Measurements from ENCODE around the gene MYEOV.

MYEOV gene

DNA sequence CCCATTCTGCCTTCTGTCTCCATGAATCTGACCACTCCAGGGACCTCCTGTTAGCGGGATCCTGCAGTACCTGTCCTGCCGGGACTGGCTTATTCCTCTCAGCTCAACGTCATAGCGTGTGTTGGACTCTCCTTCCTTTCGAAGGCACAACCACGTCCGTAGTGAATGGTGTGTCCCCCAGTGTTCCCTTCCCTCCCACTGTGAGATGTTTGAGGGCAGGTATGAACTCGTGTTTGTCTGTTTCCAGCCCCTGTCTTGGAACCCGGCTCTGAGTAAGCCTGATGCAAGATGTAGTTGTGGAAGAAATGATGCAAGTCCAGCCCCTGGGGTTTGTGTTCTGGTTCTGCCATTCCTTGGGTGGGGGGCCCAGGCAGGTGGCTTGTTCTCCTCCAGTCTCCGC, 10.5 kb upstream of the MYEOV start:
- intact Hi-C loops (cut with DNase I): no loop called here
- no peak for DNase-seq

DNA sequence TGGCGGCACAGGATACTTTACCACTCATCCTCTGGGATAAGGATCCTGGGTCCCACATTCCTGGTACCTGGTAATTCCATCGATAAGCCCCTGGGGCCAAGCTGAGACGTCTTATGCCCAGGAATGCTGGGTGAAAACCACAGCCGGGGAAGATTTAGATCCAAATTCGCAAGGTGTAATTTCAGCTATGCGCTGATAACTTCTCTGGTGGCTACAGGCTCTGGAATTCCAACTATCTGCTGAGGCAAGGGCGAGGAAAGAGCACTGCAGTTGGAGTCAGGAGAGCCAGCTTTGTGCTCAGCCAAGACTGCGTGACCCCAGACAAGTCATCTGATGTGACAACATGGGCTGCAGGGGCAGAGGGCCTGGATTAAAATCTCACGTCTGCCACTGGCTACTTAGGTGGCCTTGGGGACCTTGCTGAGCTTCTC, 9.9 kb upstream of the MYEOV start:
- no peak for DNase-seq
- intact Hi-C loops (cut with DNase I): no loop called here

DNA sequence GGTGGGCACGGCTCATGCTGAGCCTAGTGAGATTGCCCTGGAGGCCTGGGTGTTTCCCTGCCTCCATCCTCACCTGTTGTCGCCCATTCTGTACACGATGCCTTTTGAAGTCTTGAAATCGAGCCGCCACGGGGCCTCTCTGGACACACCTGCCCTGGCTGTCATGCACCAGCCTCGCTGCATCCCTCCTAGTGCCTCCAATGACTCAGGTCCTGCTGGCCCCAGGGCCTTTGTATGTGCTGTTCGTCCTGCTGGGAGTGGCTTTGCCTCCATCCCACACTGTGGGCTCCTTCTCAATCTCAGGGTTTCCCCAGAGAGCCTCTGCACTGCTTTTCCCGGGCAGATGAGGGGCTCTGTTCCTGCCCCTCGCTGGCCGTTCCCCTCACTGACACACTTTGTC, 8.9 kb upstream of the MYEOV start:
- intact Hi-C loops (cut with DNase I): no loop called here
- no peak for DNase-seq

DNA sequence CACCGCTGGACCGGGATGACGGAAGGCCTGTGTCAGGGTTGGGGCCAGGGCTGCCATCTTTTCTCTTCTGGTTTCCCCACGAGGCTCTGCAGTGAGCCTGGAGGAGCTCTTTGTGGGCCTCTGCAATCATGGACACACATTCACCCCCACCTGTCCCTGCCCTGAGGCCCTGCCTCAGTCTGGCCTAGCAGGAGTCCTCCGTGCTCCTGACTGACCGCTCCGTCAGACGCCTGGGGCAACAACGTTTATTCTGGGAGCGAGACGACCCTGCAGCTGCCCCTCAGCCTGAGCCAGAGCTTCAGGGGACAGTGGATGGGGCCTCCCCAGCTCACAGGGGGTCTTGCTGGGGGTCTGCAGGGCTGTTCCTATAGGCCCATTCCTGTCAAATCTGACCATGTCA, 8.2 kb upstream of the MYEOV start:
- DNase-seq: no peak
- intact Hi-C loops (cut with DNase I): no loop called here

DNA sequence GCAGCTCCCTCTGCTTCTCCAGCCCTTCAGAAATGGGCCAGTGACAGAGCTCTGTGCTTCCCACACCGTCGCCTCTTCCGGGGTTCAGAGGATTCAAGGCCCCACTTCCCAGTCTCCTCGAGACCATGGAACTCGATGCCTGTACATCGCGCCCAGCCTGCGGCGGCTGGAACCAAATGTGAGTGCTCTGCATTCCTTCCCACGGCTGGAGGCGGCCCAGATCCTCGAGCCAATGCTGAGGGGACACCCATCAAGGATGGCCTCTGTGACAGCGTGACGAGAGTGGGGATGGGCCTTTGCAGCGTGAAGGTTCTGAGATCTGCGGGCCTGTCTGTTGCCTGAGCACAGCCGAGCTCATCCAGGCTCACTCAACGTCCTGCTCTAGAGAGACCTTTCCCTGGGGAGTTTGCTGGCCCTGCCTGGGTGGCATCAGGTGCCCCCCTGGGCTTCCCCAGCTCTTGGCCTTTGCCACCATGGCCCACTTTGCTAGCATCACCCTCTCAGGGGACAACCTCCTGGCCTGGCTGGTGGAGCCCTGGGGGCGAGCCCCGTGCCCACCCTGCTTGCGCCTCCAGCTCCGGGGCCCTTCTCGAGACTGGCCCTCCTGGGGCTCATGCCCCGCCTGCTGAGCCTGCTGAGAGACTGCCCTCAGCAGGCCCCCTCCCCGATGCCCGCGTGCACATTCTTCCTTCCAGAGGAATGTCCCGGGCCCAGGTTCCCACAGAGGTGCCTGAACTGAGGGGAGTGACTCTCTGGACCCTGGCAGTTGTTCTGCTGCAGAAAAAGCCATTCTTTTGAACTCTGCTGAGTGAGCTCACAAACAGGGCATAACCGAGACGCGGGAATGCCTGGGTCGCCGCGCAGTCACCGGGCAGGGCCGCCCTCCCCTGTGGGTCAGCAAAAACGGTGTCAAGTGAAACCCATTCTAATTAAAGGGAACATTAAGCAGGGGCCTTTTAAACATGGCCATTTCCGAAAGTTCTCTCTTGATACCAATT, 7.3 kb upstream of the MYEOV start:
- intact Hi-C loops (cut with DNase I): no loop called here
- DNase-seq: no peak

DNA sequence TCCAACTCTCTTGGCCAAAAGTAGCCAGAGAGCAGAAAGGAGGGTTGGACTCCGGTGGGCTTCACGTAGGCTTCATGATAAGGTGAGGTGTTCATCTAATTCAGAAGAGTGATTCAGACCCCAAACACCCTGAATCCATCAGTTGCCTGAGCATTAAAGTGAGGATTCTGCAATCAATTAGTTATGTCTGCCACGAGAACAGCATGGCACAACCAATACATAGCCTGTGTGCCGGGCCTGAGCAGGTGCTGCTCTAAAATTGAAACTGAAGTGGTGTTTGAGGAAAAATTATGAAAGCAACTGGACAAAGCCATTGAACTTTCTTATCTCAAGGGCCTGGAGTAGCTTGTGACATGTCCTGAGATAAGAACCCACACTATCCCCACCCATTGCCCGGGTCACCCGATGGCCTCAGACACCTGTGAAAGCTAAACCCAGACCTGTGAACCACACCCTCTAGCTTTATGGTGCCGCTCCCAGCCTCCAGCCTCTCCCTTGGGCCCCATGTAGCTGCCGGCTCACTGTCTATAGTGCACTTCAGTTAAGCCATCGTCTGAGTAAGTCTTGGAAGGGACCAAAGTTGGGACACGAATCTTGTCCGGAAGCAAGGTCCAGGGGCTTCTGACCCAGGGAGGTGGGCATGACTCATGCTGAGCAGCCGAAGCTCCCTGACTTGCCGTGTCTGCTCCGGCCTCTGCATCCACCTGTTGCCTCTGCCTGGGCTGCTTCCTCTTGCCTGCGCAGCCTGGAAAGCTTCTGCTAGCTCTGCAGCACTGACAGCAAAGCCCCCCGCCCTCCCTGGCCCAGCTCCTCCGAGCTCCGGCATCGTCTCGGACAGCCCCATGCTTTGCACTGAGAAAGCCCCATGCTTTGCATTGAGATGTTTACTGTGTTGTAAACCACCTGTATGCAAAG, 5.7 kb upstream of the MYEOV start:
- intact Hi-C loops (cut with DNase I): no loop called here
- DNase-seq: no peak

DNA sequence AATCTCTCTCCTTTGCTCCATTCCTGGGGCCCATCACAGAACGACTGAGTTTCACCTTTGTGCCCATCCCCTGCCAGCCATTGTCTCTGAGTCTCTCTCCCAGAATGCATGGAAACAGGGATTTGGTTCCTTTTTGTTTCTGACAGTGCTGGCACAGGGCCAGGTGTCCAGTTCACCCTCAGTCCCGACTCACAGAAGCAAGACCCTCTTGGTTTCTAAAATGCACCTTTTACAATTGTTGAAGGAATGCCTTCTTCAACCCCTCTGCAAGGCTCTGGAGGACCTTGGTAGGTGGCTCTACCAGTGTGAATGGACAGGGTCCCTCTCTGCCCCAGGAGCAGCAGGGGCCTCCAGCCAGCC, 5.1 kb upstream of the MYEOV start:
- intact Hi-C loops (cut with DNase I): no loop called here
- no peak for DNase-seq

DNA sequence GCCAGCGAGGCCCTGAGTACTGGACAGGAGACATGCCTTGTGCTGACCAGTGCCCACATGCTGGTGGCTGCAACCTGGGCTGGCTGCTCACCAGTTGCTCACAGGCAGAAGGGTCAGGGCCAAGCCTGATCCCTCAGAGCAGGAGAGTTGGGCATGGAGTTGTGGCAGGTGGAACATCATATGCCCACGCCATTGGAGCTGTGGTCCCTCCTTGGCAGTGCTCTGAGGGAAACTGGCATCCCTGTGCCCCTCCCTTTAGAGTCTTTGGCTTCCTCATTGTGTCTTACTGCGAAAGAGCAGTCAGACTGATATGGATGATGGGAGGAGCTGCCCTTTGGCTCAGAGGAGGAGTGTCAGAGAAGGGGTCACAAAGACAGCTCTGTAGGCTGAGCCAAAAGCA, 3.1 kb upstream of the MYEOV start:
- DNase-seq: no peak
- intact Hi-C loops (cut with DNase I): loop anchor here (10.0 kb wide), 1 partner anchor 354 kb away; the partner anchor contains the start of gene CCND1

DNA sequence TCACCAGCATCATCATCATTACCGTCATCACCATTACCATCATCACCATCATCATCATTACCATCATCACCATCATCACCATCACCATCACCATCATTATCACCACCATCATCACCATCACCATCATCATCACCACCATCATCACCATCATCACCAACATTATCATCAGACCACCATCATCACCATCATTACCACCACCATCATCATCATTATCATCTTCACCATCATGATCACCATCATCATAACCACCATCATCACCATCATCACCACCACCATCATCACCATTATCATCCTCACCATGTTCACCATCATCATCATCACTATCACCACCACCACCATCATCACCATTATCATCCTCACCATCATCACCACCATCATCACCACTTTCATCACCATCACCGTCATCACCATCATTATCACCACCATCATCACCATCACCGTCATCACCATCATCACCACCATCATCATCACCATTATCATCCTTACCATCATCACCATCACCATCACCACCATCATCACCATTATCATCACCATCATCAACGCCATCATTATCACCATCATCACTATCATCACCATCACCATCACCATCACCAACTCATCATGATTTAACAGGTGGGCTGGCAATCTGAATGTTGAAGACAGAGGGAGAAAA, 2.4 kb upstream of the MYEOV start:
- intact Hi-C loops (cut with DNase I): loop anchor here (10.0 kb wide), 1 partner anchor 353 kb away; the partner anchor contains the start of gene CCND1
- no peak for DNase-seq

DNA sequence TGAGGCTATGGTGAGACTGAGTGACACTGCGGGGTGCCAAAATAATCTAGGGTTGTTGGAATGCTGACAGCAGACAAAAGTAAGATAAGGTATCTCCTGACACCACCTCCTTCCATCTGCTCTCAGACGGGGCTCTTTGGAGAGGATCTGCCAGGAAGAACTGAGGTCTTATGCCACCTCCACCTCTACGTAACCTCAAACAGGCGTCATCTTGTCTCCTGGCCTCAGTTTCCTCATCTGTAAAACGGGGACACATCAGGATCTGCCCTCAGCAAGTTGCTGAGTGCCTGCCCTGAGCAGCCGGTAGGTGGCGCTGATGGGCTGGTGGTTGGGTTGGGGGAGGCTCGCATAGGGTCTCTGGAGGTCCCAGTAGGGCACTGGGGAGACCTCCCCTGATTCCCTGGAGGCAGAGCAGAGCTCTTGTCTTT, 1.7 kb upstream of the MYEOV start:
- DNase-seq: peak in 3 of 42 donors; percentile 34 to 54 (median 44)
- intact Hi-C loops (cut with DNase I): loop anchor here (10.0 kb wide), 1 partner anchor 353 kb away; the partner anchor contains the start of gene CCND1

DNA sequence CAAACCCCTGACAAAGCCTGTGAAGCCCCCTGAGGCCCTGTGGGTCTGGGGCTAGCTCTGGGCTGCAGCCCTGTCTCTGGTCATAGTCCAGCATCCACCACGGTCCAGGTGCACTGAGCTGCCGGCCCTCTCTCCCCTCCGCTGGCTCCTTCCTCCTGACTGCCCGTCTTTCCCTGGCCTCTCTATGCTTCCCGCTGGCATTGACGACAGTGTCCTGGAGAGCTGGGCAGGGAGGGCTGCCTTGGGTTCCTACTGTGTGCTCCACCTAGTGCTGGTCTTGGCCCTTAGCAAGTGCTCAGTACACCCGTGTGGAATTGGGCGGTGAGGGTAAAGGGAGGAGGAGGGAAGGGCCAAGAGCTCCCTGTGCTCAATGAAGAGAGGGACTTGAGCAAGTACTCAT, 868 bp upstream of the MYEOV start:
- intact Hi-C loops (cut with DNase I): loop anchor here (10.0 kb wide), 1 partner anchor 352 kb away; the partner anchor contains the start of gene CCND1
- DNase-seq: no peak

DNA sequence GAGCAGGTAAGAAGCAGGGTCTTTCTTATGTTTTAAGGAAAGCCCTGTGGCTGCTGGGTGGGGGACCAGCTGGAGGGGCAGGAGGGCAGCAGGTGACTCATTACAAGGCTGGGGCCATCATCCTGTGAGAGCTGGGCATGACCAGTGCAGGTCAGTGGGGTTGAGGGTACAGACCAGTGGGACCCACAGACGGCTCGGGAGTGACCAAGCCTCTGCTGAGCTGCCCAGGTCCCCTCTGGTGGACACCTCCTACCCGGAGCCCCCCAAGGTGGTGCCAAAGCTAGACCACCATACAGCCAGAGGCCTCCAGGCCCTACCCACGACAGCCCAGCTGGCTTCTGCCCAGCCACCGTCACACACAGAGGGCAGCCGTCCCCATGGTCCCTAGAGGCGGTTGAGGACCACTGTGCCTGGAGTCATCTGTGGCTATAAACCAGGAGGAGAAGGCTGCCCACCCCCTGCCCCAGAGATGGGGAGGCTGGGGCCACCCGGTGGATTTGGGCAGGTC, 670 bp downstream of the MYEOV start:
- DNase-seq: peak in 2 of 42 donors; percentile 12 to 16
- intact Hi-C loops (cut with DNase I): loop anchor here (10.0 kb wide), 1 partner anchor 350 kb away; the partner anchor contains the start of gene CCND1

DNA sequence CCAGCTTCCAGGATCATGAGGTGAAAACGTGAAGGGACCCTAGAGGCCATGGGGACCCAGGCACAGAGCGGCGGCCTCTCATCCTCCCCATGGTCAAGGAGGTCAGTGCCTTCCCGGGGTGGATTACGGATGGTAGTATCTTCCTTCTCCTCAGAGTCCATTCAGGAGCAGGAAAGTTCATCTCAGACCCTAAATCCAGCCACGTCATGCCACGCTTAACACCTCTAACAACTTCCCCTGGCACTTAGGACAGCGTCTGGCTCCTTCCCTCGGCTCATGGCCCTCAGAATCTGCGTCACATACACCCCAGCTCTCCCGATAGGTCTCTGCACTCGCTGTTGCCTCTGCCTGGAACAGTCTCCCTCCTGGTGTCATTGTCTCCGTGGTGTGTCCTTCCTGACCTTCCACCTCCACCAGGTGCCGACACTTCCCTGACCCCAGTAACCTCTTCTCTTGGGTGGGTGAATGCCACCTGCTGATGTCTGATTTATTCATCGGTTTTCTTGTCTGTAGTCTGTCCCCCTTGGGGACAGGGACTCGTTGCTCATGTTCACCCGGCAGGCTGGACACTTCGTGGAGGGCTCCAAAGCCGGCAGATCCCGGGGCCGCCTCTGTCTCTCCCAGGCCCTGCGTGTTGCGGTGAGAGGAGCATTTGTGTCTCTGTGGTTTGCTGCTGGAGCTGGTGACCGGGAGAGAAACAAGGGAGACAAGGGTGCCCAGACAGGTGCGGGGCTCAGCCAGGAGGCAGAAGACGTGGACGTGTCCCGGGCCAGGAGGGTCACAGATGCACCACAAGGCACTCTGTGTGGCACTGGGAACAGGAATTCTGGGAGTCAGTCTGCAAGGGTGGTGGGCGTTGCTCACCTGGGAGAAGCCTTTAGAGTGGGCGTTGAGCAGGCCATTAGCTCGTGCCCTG, 1.4 kb downstream of the MYEOV start:
- peak in 2 of 42 donors; percentile 10 to 28 for DNase-seq
- intact Hi-C loops (cut with DNase I): loop anchor here (10.0 kb wide), 1 partner anchor 349 kb away; the partner anchor contains the start of gene CCND1

DNA sequence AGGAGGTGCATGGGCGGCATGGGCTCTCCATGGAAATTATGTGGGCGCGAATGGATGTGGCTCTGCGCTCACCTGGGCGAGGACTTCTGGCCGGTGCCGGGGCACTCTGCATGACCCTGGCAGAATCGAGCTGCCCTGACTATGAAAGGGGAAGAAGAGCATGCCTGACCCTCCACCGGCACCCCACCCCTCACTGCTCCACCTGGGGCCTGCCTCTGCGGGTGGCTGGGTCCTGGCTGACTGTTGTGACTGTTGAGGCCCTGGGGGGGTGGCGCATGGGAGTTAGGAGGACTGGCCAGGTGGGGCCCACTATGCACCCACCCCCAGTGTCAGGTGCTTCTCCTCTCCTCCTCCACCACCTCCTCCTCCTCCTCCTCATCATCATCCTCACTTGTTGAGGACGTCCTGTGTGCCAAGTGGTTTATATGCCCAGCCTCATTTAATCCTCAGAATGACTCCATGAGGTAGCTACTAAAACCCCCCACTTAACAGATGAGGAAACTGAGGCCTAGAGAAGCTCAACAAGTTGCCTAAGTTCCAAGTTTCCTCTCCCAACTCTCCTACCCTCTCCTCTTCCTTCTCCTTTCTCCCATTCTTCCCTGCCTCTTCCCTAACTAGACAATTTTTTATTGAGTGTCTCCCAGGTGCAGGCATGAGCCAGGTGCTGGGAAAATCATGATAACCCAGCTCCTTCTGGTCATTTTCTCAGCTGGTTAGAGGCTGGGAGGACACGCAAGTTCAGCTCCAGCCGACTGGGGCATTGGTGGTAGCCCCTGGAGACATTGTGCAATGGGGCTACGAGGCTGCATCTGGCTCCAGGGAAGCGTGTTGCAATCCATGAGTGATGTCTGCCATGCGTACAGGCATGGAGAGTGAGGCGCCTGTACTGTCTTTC, 2.3 kb downstream of the MYEOV start:
- intact Hi-C loops (cut with DNase I): loop anchor here (10.0 kb wide), 1 partner anchor 349 kb away; the partner anchor contains the start of gene CCND1
- peak in 14 of 42 donors; percentile 17 to 57 (median 36) for DNase-seq

DNA sequence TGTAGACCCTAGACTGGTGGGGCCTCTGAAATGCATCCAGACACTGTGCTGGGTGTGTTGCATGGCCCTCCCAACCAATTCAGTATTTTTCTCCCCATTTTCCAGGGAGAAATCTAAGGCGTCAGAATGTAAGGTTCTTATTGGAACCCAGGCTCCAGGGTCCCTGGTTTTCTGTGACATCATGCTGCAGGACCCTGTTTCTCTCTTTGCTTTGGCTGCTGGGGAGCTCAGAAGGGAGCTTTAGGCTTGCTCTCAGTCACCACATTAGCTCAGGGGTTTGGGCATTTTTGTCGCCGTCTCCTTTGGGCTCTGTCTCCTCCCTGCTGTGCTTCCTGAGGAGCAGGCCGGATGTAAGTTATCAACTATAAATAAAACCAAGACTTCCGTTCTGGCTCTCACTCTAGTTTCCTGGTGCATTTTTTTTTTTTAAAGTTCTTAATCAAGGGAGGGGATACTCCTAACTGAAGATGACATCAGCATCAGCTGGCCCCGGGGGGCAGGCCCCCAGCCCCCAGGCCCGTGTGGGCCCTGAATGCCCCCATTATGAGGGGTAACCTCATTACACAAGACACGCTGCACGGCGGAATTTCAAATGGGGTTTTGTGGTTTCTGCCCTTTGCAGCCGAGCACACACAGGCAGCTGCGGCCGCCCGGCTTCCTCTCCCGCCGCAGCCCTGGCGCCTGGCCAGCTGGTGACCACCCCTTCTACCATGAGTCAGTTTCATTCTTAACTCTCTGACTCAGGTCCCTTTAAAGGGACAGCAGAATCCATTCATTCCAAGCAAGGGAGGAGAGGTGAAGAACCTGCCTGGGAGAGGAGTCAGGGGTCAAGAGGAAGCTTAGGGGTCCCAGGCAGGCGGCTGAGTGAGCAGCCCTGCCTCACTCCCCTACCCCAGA, 3.2 kb downstream of the MYEOV start:
- intact Hi-C loops (cut with DNase I): loop anchor here (10.0 kb wide), 1 partner anchor 348 kb away; the partner anchor contains the start of gene CCND1
- peak in 40 of 42 donors; percentile 29 to 80 (median 58) for DNase-seq

Measured in head of caudate nucleus (tissue), 42 donors.